B cell (primary cell): ENCODE measurements around the gene HSFX4.

ENCODE experiments used
- EZH2 ChIP-seq: IDR thresholded peaks from 2 replicates; pipeline ENCODE4 v1.6.1; 2012; ENCODE audit warnings: borderline replicate concordance, low read depth, mild to moderate bottlenecking, moderate library complexity, low read length; ENCODE audit not compliant: insufficient read depth, poor library complexity, severe bottlenecking
- TF ChIP-seq, protein P1 (sequence below): fragments of 200-600 bp; IDR thresholded peaks from one replicate; pipeline ENCODE4 v1.8.0; 2022; ENCODE audit warnings: antibody characterized with exemption, mild to moderate bottlenecking

DNA sequence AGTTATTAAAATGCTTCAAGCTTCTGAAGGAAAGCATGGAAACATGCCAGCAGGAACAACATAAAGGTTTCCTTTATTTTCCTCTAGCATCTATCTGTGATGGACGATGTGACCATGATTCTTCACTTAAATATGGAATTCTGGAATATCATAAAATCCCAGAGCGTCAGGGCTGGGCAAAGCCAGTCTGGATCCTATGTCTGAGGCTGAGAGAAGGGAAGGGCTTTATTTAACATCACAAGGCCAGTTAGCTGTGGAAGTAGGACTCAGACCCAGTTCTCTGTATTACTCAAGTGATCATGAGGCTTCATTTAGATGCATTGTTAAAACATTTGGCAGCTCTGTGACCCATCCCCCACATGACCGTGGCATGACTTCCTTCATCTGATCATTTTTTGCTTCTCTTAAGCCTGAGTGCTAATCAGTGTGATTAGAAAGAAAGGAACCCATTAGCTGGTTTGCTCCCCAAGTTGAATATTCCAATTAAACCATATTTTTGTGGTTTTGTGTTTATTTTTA lies 49.8 kb downstream of the HSFX4 start:
- TF ChIP-seq, protein P1, sequence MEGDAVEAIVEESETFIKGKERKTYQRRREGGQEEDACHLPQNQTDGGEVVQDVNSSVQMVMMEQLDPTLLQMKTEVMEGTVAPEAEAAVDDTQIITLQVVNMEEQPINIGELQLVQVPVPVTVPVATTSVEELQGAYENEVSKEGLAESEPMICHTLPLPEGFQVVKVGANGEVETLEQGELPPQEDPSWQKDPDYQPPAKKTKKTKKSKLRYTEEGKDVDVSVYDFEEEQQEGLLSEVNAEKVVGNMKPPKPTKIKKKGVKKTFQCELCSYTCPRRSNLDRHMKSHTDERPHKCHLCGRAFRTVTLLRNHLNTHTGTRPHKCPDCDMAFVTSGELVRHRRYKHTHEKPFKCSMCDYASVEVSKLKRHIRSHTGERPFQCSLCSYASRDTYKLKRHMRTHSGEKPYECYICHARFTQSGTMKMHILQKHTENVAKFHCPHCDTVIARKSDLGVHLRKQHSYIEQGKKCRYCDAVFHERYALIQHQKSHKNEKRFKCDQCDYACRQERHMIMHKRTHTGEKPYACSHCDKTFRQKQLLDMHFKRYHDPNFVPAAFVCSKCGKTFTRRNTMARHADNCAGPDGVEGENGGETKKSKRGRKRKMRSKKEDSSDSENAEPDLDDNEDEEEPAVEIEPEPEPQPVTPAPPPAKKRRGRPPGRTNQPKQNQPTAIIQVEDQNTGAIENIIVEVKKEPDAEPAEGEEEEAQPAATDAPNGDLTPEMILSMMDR, result no peak
- no peak for TF ChIP-seq EZH2
